Body of pancreas (tissue), 4 donors: ENCODE measurements around the gene TNFSF8. TPM values are rescaled to one million over a fixed set of nuclear protein-coding genes. Genes with fewer than 3 reads are reported as not detected.

Experiments
- ATAC-seq: fragments of 150-250 bp; one replicate; pipeline ENCODE4 v1.9.1; 2016
- DNase-seq, 4 donors: peaks; one replicate each; pipeline ENCODE4 v3.0.0-alpha.2; 2019
- H3K27ac ChIP-seq, 4 donors: fragments of 200-600 bp; sonication (generic); 1 replicate in 3 of 4; 2 replicates in 1 of 4; pipeline versions ENCODE4 v1.5.1 to v1.6.1; 2016 to 2019; ENCODE audit warnings: mild to moderate bottlenecking in 1 of 4, mixed read lengths in 1 of 4, moderate library complexity in 1 of 4
- H3K27me3 ChIP-seq, 2 donors: fragments of 200-600 bp; sonication (generic); one replicate each; pipeline ENCODE4 v1.6.0; 2016; ENCODE audit warnings: mild to moderate bottlenecking in 1 of 2
- H3K36me3 ChIP-seq, 2 donors: fragments of 200-600 bp; sonication (generic); replicated peaks in 1 of 2; 2 replicates each; pipeline ENCODE4 v1.5.1; 2016; ENCODE audit warnings: low read depth in 2 of 2; ENCODE audit not compliant: insufficient read depth in 1 of 2
- H3K4me1 ChIP-seq: fragments of 200-600 bp; sonication (generic); one replicate; pipeline ENCODE4 v1.6.0; 2016
- H3K4me3 ChIP-seq, 2 donors: fragments of 200-600 bp; sonication (generic); 1 replicate in 1 of 2; 2 replicates in 1 of 2; pipeline ENCODE4 v1.5.1; 2016 to 2019
- H3K9me3 ChIP-seq, 3 donors: fragments of 200-600 bp; sonication (generic); 1 replicate in 2 of 3; 2 replicates in 1 of 3; pipeline ENCODE4 v1.5.1; 2016
- CTCF ChIP-seq, 7 experiments: fragments of 450-650 bp in 4 of 7; fragments of 200-600 bp in 3 of 7; sonication (generic) in 3 of 7; IDR thresholded peaks; one replicate each; pipeline ENCODE4 v1.5.1; 2016 to 2019; ENCODE audit warnings: antibody characterized with exemption in 7 of 7
- POLR2A ChIP-seq, 3 donors: fragments of 450-650 bp; IDR thresholded peaks; one replicate each; pipeline ENCODE4 v1.6.1; 2016; ENCODE audit warnings: antibody characterized with exemption in 3 of 3, mild to moderate bottlenecking in 2 of 3
- WGBS, 2 donors: methylation state at CpG; one replicate each; pipeline ENCODE4 v1.1.5; 2017; 5-methylcytosine and 5-hydroxymethylcytosine counted together
- intact Hi-C: fragments of 100-400 bp; cut with DNase I; formaldehyde crosslinking; loops from one replicate; pipeline ENCODE4 v1.15.1; 2023
- total RNA-seq, 2 donors: library from RNA; depleted of rRNA; stranded (reverse); fragments of >200 nt; gene quantifications; one replicate each; pipeline ENCODE4 v1.1.0, GENCODE V29; 2016

Gene TNFSF8
- total RNA-seq, 2 donors from 2014 or later, result 1.0 TPM; not detected in 1

- Histone ChIP-seq H3K27me3 (no peaks in the 10 kb centered on the region), H3K4me1 (no peaks in the 10 kb centered on the region), H3K4me3 (no peak overlapping the region), H3K9me3 (no peaks in the 10 kb centered on the region), H3K36me3 (no peaks in the 10 kb centered on the region), H3K27ac (no peak overlapping the region)
- DNase-seq (no peak), ATAC-seq (no peak)
- intact Hi-C loops, result no loop called here
- 62 to 64% methylated on average over 1 of the region's 1 CpG for WGBS, 2 donors
- TF ChIP-seq POLR2A (IDR thresholded peaks at IDR 0.05), result no peak
- TF ChIP-seq CTCF (IDR thresholded peaks at IDR 0.05), result no peak
Observed at GRCh38 chr9:114900942-114901802, 29.2 kb downstream of the TNFSF8 start.

GRCh38 chr9:114899995-114900394 is 30.4 kb downstream of the TNFSF8 start:
- Histone ChIP-seq H3K4me1 (peaks cover 8% of the 10 kb centered on the region), H3K9me3 (no peaks in the 10 kb centered on the region), H3K27ac (no peak overlapping the region), H3K27me3 (no peaks in the 10 kb centered on the region), H3K4me3 (no peak overlapping the region), H3K36me3 (no peaks in the 10 kb centered on the region)
- TF ChIP-seq POLR2A (IDR thresholded peaks at IDR 0.05), result no peak
- no peak for TF ChIP-seq CTCF (IDR thresholded peaks at IDR 0.05)
- intact Hi-C loops, result no loop called here
- DNase-seq (no peak), ATAC-seq (no peak)

GRCh38 chr9:114899461-114899860 is 30.9 kb downstream of the TNFSF8 start:
- TF ChIP-seq CTCF (IDR thresholded peaks at IDR 0.05) (no peak), POLR2A (IDR thresholded peaks at IDR 0.05) (no peak)
- H3K27me3 ChIP-seq, result no peaks in the 10 kb centered on the region
- H3K36me3 ChIP-seq, result no peaks in the 10 kb centered on the region
- ATAC-seq (no peak), DNase-seq (no peak)
- intact Hi-C loops, result no loop called here
- 91 to 100% methylated on average over 2 of the region's 2 CpGs for WGBS, 2 donors
- no peak overlapping the region for H3K27ac ChIP-seq
- no peak overlapping the region for H3K4me3 ChIP-seq
- peaks cover 13% of the 10 kb centered on the region for H3K4me1 ChIP-seq
- no peaks in the 10 kb centered on the region for H3K9me3 ChIP-seq

GRCh38 chr9:114898741-114899140 is 31.6 kb downstream of the TNFSF8 start:
- Histone ChIP-seq H3K4me3 (no peak overlapping the region), H3K9me3 (no peaks in the 10 kb centered on the region), H3K27ac (no peak overlapping the region), H3K4me1 (peaks cover 15% of the 10 kb centered on the region), H3K36me3 (no peaks in the 10 kb centered on the region), H3K27me3 (no peaks in the 10 kb centered on the region)
- ATAC-seq (no peak), DNase-seq (peak in 2 of 4 donors; percentile 28 to 55)
- WGBS, 2 donors, result 59 to 78% methylated on average over 9 of the region's 9 CpGs
- TF ChIP-seq CTCF (IDR thresholded peaks at IDR 0.05), result no peak
- TF ChIP-seq POLR2A (IDR thresholded peaks at IDR 0.05), result no peak
- intact Hi-C loops, result no loop called here

- intact Hi-C loops, result no loop called here
- Histone ChIP-seq H3K36me3 (no peaks in the 10 kb centered on the region), H3K27me3 (no peaks in the 10 kb centered on the region), H3K9me3 (no peaks in the 10 kb centered on the region), H3K4me3 (no peak overlapping the region), H3K27ac (no peak overlapping the region), H3K4me1 (peaks cover 15% of the 10 kb centered on the region)
- ATAC-seq, result no peak
- WGBS, 2 donors, result 79 to 82% methylated on average over 3 of the region's 3 CpGs
- DNase-seq, result no peak
- TF ChIP-seq POLR2A (IDR thresholded peaks at IDR 0.05) (no peak), CTCF (IDR thresholded peaks at IDR 0.05) (no peak)
Observed at GRCh38 chr9:114897196-114897595, 33.2 kb downstream of the TNFSF8 start.
